Cortex of kidney (tissue), 1 donor: Measurements from ENCODE around the gene FBXO3.
A peak's percentile ranks its signal among the peaks of the same experiment; 100 is the strongest.

Source experiments
- DNase-seq: peaks from one replicate; lab custom pipeline; 2025; lab: John Stamatoyannopoulos, UW

FBXO3 gene

DNA sequence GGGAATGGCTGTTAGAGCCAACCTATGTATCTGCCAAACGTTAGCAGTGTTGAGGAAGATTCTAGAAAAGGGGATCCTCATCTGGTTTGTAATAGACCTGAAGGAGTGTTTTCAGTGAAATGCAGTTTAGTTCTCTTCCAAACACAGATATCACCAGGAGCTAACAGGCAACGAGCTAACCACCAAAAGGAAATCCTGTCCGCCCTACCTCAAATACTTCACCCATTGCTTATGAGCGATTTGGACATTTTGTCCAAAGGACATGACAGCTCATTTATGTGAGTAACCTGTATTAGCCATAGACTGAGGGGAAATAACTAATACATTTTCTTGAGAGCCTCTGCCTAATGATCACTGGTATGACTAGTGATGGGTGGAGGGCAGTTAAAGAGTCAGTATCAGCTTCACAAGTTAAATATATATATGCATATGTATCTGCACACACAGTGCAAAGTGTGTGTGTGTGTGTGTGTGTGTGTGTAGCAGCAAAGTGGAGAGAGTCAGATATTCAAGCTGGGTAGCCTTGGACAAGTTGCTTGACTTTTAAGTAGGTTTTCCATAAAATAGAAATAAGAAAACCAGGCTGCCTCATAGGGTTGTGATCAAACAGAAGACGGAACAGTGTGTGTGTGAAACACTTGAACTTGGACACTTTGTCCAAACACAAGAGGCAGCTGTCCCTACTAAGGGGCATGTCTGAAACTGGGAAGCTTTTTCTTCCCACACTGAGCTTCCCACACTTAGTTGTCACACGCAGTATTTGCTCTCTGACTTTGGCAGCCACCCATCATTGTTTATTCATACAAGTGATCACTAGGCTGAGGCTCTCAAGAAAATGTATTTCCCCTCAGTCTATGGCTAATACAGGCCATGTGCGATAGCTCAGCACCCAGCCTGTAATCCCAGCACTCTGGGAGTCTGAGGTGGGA is 72.8 kb downstream of the FBXO3 start:
- DNase-seq, result no peak

DNA sequence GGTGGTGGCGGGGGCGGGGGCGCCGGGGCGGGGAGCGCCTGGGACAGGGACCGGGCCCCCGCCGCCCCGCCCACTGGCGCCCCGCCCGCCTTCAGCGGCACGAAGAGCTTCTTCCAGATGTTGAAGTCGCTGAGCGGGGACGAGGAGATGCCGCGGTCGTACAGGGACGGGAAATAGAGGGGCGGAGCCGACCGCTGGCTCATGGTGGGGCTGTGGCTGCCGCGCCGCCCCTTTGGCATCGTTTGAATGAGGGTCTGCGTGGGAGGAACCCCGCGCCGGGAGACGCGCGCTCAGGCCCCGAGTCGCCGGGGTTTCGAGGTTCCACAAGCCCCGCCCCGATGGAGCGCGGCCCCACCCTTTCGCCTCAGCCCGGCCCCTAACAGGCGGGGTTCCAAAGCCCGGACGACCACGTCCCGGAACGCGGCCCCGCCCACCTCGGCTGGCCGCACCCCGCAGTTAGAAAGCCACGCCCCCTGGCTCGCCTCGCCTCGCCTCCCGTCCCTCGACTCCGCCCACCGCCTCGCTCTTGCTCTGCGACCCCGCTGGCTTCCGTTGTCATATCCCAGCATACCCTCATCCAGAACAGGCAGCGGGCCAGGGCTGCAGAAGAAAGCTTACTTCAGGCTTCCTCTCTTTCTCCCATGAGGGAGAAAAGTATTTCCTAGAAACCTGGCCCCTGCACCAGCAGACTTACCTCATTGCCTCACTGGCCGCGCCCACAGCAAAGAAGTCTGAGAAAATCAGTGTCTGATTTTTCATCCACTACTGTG is 73.6 kb downstream of the FBXO3 start, which contains the start of gene C11orf91:
TSS of gene C11orf91 (minus strand) at position 325 of the 770 bp plus-strand sequence. CDS start at position 239, 86 bp downstream.
- DNase-seq, result peak; percentile 89

DNA sequence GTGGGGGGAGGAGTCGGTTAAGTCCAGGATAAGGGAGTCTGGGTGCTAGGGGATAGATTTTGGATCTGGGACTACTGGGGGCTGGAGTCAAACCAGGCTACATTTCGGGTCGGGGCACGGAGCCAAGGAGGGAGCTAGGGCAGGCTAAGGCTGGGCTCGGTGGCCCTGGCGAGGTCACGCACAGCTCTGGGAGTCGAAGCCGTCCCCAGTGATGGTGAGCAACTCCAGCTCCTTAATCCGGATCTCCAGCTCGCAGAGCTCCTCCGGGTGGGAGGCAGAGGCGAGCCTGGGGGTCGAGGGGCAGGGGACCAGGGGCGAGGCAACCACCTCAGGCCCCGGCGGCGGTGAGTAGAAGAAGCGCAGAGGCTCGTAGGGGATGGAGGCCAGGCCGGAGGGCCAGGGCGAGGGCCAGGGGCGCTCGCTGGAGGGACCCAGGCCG is 74.2 kb downstream of the FBXO3 start:
- DNase-seq, result no peak

DNA sequence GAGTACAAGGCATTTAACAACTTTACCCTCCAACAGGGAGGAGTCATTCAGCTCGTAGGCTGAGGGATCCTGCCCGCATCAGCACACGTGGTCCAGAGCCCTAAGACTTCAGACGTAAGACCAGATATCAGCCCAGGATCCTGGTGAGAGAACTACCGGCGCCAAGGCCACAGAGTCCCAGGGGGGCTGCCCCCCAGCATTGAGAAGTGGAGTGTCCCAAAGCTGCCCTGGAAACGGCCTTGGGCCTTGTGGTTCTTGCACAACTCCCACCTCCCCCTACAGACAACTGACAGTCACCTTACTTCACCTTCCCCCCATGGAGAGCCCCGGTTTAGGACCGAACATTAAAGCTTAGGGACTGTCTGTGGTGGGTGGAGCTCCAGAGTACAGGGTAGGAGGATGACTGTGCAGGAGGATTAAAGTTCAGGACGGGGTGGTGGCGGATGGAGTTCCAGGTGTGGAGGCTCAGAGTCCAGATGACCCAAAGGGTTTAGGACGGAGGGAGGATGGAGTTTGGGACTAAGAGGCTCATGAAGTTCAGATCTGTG is 74.7 kb downstream of the FBXO3 start:
- DNase-seq, result no peak

DNA sequence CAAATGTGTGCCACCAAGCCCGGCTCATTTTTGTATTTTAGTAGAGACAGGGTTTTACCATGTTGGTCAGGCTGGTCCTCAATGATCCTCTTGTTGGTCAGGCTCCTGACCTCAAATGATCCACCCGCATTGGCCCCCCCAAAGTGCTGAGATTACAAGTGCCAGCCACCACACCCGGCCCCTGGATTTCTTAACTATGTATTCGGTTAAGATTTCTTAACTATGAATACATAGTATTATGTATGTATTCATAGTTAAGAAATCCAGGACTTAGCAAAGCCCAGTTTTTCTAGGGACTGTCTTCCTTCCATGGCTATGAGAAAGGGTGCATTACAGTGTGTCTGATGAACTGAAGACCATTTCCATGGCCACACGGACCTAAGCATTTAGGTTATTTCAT is 75.4 kb downstream of the FBXO3 start:
- DNase-seq, result no peak

DNA sequence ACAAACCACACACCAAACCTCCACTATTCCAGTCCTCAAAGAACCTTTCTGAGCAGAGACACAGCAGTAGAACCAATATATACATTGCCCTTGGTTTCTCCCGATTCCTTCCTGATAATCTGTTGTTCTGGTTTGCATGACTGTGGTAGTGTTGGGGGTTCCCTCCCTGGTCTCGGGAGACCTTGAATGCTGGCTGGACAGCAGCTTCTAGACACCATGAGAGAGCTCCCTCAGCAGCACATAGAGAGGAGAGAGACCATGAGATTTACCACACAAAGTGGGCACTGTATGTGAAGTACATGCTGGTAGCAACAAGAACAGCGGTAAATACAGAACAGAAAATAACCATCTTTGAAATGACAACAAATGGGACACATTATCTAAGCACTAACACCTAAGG is 76.3 kb downstream of the FBXO3 start:
- no peak for DNase-seq

DNA sequence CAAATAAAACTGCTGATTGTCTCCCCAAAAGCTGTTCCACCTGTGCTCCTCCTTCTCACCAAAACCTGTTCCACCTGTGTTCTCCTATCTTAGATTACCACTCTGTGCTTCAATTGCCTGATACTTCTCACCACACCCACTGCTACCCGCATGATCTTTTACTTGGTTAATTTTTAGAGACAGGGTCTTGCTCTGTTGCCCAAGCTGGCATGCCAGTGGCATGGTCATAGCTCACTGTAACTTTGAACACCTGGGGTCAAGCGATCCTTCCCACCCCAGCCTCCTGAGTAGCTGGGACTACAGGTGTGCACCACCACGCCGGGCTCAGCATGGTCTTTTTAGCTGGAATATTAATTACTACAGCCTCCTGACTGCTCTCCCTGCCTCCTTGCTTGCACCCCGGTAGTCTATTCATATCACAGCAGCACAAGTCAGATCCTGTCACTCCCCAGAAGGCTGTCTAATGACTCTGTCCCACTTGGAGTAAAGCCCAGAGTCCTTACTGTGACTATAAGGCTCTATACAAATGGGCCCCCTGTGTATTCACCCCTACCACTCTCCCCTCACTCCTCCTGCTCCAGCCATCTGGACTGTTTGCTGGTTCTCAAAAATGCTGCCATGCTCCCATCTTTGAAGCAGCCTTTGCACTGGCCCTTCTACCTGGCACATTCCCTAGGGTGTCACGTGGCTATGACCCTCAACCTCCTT is 77.2 kb downstream of the FBXO3 start:
- no peak for DNase-seq

DNA sequence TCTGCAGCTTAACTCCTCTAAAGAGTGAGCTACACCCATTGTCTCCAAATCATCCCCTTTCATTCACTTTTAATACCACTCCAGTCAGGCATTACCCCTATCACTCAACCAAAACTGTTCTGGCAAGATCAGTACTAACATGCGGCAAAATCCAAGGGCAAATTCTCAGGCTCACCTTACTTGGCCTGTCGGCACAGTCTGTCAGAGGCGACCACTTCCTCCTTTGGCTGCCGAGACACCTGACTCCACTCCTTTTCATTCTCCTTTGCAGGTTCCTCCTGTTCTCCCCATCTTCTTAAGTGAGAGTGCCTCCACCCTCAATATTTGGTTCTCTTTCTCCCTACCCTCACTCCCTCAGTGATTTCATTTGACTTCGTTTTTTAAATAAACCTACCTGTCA is 77.9 kb downstream of the FBXO3 start:
- no peak for DNase-seq

DNA sequence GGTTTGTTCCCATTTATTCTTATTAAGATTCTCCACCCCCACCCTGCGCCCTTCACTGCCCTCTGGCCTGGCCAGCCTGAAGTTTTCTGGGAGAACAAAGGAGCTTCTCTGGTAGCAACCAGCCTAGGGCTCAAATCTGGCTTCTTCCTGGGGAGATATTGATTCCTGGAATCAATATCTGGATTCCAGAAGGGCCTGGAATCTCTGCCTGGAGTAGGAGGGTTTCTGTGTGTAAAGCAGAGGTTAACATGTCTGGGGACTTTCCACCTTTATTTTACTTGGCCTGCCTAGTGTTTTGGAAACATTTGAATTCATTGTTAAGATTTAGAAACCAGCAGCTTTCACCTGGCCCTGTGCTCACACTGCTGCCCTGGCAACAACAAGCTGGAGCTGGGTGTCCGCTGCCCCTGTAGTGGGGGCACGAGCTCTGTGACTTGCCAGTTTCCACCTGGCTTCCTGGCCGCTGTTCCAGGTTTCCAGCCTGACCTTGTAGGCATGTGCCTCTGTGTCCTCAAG is 79.2 kb downstream of the FBXO3 start:
- DNase-seq, result no peak

DNA sequence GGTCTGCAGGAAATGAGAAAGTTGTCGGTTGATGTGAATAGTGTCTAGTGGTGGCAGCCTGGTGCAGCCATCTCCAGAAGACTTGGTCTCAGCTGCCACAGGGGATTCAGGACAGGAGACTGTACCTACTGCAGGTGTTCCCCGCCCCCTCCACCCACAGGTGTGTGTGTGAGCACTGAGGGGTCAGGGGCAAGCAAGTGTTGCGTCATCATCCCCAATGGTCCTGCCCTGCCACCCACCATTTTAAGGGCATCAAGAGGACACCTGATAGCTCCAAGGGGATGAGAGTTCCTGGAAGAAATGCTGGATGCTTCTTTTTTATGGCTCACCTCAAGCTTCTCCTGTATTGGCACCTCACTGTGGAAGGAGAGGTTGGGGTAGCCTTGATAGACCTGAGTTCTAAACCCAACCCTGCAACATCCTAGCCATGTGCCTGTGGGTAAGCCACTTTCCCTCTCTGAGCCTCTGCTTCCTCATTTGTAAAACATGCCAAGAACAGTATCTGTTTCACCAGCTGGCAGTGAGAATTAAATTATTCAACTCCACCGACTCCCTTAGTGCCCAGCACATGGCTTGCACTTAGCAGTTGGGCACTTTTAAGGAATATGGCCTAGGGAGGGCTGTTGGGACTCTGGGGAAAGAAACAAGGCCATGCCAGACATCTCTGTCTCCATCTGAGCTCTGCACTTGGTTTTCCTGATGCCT is 79.8 kb downstream of the FBXO3 start:
- no peak for DNase-seq

DNA sequence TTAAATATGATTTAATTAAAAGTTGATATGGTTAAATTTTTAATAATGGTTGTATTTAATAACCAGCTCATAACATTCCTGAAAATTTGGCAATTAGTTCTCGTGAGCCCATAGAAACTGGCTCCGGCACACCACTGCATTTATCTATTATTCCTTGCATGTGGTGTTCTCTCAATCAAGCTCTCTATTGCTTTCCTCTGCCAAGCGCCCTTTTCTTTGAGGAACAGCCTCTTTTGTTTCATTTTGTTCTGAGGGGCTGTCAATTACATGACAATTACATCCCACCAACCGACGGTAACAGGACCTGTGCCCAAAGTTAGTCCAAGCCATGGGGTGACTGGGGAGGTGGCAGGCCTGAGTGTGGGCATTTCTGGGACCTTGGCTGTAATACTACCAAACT is 81.8 kb downstream of the FBXO3 start:
- no peak for DNase-seq

DNA sequence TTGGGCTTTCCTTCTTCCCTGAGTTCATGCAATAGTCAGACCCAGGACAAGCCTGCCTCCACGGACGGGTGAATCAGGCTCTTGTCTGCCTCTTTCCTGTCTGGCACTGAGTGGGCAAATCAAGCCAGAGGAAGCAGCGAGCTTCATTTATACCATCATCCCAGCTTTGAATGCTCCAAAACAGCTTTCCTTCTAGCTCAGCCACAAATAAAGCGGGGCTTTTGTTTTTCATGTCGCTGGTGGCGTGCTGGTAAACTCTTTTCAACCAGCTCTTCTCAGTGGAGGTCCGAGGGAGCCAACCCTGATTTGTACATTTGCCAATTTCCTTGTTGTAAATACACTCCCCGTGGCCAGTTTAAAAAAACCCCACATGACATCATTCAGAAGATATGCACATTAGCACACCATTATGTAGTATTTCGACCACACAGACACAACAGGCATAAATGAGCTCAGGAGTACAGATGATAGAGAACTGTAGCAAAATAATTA is 82.3 kb downstream of the FBXO3 start:
- no peak for DNase-seq

DNA sequence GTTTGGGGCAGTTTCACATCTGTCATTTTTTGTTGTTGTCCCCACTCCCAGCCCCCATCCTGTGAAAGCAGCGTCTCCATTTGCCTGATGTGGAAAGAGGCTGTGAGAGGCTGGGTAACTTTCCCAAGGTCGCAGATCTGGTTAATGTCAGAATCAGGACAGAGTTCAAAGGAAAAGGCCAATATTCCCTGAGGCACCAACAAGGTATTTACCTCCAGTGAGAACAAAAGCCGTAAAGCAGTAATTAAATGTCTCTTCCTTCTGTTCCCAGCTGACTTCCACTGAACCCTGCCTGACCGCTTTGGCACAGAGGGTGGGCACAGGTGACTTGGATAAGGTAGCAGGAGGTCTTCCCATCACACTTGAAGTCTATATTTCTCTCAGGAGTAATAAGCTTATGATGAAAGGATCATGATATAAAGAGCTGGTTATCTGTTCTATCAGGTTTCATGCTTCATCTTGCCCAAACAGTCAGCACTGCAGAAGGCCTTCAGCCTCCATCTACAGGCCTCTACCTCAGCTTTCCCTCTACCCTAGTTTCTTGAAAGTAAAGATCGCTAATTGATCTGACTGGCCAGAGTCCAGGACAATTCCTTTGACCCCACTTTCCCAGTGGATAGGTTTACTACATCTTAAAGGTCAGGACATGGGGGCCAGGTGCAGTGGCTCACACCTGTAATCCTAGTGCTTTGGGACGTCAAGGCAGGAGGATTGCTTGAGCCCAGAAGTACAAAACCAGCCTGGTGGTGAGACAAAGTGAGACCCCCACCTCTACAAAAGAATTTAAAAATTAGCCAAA is 83.1 kb downstream of the FBXO3 start:
- DNase-seq, result no peak
